ENCODE data around the gene SLC9A3.

The SLC9A3 gene

GRCh38 chr5:514101-514485, 10.2 kb downstream of the SLC9A3 start:
- Histone ChIP-seq H2AFZ (ENCODE audit: low read length) (no peak overlapping the region), H3K4me1 (ENCODE audit: insufficient read depth, low read length, severe bottlenecking) (no peaks in the 10 kb centered on the region), H3F3A (ENCODE audit: insufficient read depth, low read length) (no peaks in the 10 kb centered on the region), H3K36me3 (ENCODE audit: insufficient read depth, low read length) (no peaks in the 10 kb centered on the region), H3K27ac (ENCODE audit: low read depth, low read length, poor library complexity, severe bottlenecking) (no peak overlapping the region), H3K4me3 (ENCODE audit: low read depth, low read length, poor library complexity, severe bottlenecking) (no peak overlapping the region), H3K79me2 (ENCODE audit: insufficient read depth, low read length) (no peaks in the 10 kb centered on the region), H4K20me1 (ENCODE audit: insufficient read depth, low read length) (no peaks in the 10 kb centered on the region), H3K27me3 (ENCODE audit: insufficient read depth, low read length) (no peaks in the 10 kb centered on the region), H3K9me3 (ENCODE audit: low read length) (no peaks in the 10 kb centered on the region), H3K9me2 (ENCODE audit: low read depth, low read length) (no peaks in the 10 kb centered on the region), H3K4me2 (ENCODE audit: low read length) (no peak overlapping the region), H3K9ac (ENCODE audit: low read length) (no peak overlapping the region)
- TF ChIP-seq CTCF (IDR thresholded peaks at IDR 0.05; ENCODE audit: low read length) (no peak), EZH2 (IDR thresholded peaks at IDR 0.05; ENCODE audit: borderline replicate concordance, low read length) (no peak)

GRCh38 chr5:513216-514100, 10.8 kb downstream of the SLC9A3 start:
- Histone ChIP-seq H3K4me2 (ENCODE audit: low read length) (no peak overlapping the region), H3F3A (ENCODE audit: insufficient read depth, low read length) (no peaks in the 10 kb centered on the region), H3K27ac (ENCODE audit: low read depth, low read length, poor library complexity, severe bottlenecking) (no peak overlapping the region), H3K4me3 (ENCODE audit: low read depth, low read length, poor library complexity, severe bottlenecking) (no peak overlapping the region), H3K4me1 (ENCODE audit: insufficient read depth, low read length, severe bottlenecking) (no peaks in the 10 kb centered on the region), H3K9me2 (ENCODE audit: low read depth, low read length) (no peaks in the 10 kb centered on the region), H2AFZ (ENCODE audit: low read length) (no peak overlapping the region), H3K36me3 (ENCODE audit: insufficient read depth, low read length) (no peaks in the 10 kb centered on the region), H3K79me2 (ENCODE audit: insufficient read depth, low read length) (no peaks in the 10 kb centered on the region), H4K20me1 (ENCODE audit: insufficient read depth, low read length) (no peaks in the 10 kb centered on the region), H3K9me3 (ENCODE audit: low read length) (no peaks in the 10 kb centered on the region), H3K9ac (ENCODE audit: low read length) (no peak overlapping the region), H3K27me3 (ENCODE audit: insufficient read depth, low read length) (no peaks in the 10 kb centered on the region)
- TF ChIP-seq CTCF (IDR thresholded peaks at IDR 0.05; ENCODE audit: low read length) (no peak), EZH2 (IDR thresholded peaks at IDR 0.05; ENCODE audit: borderline replicate concordance, low read length) (no peak)

GRCh38 chr5:511476-511875, 12.8 kb downstream of the SLC9A3 start:
- Histone ChIP-seq H3K9me2 (ENCODE audit: low read depth, low read length) (no peaks in the 10 kb centered on the region), H4K20me1 (ENCODE audit: insufficient read depth, low read length) (no peaks in the 10 kb centered on the region), H2AFZ (ENCODE audit: low read length) (no peak overlapping the region), H3K4me2 (ENCODE audit: low read length) (no peak overlapping the region), H3K27ac (ENCODE audit: low read depth, low read length, poor library complexity, severe bottlenecking) (no peak overlapping the region), H3K79me2 (ENCODE audit: insufficient read depth, low read length) (no peaks in the 10 kb centered on the region), H3K27me3 (ENCODE audit: insufficient read depth, low read length) (no peaks in the 10 kb centered on the region), H3K4me1 (ENCODE audit: insufficient read depth, low read length, severe bottlenecking) (no peaks in the 10 kb centered on the region), H3K9ac (ENCODE audit: low read length) (no peak overlapping the region), H3K36me3 (ENCODE audit: insufficient read depth, low read length) (no peaks in the 10 kb centered on the region), H3F3A (ENCODE audit: insufficient read depth, low read length) (no peaks in the 10 kb centered on the region), H3K4me3 (ENCODE audit: low read depth, low read length, poor library complexity, severe bottlenecking) (no peak overlapping the region), H3K9me3 (ENCODE audit: low read length) (no peaks in the 10 kb centered on the region)
- TF ChIP-seq EZH2 (IDR thresholded peaks at IDR 0.05; ENCODE audit: borderline replicate concordance, low read length): no peak
- no peak for TF ChIP-seq CTCF (IDR thresholded peaks at IDR 0.05; ENCODE audit: low read length)
